HG03521 (cell line): ENCODE measurements around the gene MRM3.
"Not testable (repeated sequence)": the region's sequence is repeated elsewhere in the genome, so short reads cannot be mapped to it uniquely, and the experiment has no call there.

Experiments used
- ATAC-seq: cut with Tn5 transposase; IDR thresholded peaks from one replicate; pipeline ENCODE4 v1.9.1; 2021; ENCODE audit warnings: mild to moderate bottlenecking, moderate library complexity; ENCODE audit not compliant: unreplicated experiment

Gene MRM3

DNA sequence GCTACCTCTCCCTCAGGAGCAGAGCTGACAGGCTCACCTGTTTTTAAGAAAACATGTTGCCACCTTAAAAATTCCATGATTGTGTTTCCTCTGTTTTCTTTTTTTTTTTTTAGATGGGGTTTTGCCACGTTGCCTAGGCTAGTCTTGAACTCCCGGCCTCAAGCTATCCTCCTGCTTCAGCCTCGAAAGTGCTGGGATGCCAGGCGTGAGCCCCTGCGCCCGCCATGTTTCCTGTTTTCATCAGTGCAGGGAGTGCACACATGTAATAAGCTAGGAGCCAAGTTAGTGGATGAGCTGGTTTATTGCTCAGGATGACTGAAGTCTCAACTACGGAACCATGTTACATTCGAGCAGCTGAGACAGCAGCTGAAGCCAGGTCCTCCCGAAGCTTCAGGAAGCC is 13.6 kb downstream of the MRM3 start:
- no peak for ATAC-seq

GRCh38 chr17:796609-797008 is 14.5 kb downstream of the MRM3 start:
- ATAC-seq, result no peak

DNA sequence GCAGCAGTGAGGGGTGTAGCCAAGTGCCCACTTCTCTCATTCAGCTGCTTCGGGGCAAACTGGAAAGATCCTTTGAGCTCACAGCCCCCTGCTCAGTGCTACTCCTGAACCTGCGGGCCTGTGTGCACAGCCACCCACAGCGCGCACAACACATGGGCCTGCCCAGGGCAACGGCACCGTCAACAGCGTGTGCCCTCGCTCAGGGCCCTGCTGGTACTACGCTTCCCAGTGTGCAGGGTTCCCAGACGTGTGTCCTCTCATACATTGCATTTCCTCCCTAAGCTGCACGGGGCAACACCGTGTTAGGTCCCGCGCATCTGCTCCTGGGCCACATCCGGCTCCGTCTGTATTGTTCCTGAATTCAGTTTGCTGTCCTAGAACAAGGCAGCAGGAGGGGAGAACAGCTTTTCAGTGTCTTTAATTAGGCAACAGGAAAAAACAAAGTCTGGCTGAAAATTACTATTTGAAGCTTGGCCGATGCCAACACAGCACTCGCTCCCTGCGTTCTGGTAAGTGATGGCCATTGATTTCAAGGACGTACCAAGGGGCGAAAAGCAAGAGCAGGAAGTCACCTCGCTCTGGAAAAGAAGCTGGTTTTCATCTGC is 15.2 kb downstream of the MRM3 start:
- ATAC-seq, result no peak

GRCh38 chr17:798246-798645 is 16.1 kb downstream of the MRM3 start:
- ATAC-seq, result no peak

DNA sequence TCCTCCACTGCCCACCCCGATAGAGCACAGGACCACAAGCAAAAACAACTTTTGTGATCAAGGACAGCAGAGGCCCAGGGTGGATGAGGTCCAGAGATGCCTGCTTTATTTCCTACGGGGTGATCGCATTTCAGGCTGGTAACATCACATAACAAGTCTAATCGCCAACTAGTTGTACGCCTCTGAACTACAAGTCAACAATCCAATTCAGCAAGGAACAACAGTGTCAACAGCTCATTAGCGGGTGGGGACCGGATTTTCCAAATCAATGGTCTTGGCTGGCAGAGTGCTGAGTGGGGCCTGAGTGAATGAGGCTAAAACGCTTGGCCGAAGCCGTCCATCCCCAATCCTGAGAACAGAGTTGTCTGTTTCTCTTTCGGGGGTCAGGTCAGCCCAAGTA is 17.1 kb downstream of the MRM3 start:
- ATAC-seq, result no peak

DNA sequence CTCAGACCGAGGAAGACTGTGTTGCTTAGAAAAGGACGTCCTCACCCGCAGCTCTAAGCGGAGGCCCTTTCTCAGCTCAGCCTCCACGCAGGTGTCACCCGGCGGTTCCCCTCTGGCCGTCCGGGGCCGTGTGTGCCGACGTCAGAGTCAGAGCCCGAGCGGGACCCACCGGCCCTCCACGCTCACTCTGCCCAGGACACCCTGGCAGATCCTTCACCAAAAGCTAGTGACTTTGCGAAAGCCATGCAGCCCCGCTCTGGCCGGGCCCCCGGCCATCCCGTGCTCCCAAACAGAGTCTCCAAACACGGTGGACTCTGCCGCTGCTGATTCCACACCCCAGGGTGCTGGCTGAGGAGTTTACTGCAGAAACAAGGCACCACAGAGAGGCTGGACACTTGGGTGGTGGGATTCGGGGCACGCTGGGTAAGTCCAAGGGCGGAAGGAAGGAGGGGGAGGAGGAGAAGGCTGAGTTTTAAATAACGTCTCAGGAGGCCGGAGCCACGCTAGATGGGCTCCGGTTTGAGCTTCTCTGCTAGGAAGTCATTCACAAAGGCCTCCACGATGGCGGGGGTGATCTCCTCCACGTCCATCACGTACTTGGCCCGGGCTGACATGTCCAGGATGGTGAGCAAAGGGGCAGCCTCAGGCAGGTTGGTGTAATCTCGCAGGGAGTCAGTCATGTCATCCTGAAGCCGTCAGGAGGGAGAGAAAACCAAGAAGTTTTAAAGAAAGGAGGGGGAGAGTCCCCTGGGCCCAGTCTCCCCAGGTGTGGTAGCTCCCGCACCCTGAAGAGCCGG is 18.5 kb downstream of the MRM3 start:
- ATAC-seq, result no peak

DNA sequence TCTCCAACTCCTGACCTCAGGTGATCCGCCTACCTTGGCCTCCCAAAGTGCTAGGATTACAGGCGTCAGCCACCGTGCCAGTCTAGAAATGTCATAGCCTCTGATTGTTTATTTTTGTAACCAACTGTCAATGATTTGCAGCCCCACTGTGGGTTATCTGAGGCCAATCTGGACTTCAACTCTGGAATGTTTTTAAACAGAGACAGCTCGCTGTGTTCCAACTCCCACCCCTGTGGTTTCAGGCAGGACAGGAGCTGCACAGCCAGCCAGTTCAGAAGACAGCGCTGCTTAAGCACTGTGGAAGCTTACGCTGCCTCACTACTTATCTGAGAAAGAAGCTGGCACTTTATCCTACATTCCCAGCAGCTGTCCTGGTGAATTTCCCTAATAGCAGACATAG is 19.5 kb downstream of the MRM3 start:
- ATAC-seq, result no peak

GRCh38 chr17:802481-802880 is 20.3 kb downstream of the MRM3 start:
- no peak for ATAC-seq

DNA sequence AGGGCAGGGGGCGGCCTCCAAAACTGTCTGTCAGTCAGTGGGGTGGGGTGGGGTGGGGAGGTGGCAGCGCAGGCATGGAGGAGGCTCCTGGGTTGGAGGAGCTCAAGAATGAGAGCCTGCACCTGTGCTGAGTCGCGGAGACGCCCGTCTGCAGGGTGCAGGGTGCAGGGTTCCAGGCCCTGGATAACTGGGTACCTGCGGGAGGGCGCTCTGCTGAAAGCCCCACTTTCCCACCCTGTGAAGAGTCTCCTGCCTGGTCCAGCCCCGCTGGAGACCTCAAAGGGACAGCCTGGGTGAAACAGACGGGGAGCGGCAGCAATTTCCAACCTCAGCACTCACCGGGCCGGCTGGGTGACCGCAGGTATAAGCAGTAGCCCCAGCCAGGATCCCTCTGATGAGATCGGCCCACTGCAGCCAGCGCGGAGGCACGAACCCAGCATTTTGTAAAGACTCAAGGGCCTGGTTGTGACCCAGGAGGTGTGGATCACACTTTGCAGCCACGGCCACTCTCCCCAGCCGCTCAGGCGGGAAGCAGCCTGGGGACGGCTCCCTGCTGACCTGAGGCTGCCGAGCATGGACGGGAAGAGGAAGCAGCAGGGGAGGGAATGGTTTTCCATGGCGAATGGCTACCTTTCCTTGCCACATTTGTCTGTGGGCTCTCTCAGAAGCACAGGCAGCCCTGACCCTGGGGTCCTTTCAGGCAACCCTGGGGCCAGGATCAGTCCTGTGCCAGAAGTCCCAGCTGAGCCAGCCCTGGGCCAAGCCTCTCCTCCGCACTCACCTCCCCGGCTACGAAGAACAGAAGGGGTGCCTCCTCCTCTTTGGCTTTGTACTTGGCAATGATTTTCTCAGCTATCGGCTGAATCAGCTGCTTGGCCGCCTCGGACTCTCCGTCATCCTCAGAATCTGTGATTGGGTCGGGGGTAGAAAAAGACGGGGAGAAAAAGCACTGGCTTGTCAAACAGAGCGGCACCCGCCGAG is 21.0 kb downstream of the MRM3 start:
- no peak for ATAC-seq

GRCh38 chr17:804541-805435 is 22.6 kb downstream of the MRM3 start:
- no peak for ATAC-seq

DNA sequence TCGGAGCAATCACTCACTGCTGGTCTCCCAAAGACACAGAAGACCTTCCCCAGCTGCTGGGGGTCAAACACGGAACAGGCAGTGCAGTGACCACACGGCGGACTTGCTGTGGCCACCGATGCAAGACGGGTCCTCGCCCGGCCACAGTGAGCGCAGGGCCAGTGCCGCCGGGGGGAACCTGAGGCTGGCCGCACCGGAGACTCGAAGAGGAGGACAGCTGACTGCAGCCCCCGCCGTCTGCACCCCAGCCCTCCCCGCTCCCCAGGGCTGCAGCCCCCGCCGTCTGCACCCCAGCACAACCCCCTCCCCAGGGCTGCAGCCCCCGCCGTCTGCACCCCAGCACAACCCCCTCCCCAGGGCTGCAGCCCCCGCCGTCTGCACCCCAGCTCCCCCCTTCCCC is 23.7 kb downstream of the MRM3 start:
- not testable (repeated sequence) for ATAC-seq

GRCh38 chr17:806346-806745 is 24.2 kb downstream of the MRM3 start:
- ATAC-seq, result no peak

DNA sequence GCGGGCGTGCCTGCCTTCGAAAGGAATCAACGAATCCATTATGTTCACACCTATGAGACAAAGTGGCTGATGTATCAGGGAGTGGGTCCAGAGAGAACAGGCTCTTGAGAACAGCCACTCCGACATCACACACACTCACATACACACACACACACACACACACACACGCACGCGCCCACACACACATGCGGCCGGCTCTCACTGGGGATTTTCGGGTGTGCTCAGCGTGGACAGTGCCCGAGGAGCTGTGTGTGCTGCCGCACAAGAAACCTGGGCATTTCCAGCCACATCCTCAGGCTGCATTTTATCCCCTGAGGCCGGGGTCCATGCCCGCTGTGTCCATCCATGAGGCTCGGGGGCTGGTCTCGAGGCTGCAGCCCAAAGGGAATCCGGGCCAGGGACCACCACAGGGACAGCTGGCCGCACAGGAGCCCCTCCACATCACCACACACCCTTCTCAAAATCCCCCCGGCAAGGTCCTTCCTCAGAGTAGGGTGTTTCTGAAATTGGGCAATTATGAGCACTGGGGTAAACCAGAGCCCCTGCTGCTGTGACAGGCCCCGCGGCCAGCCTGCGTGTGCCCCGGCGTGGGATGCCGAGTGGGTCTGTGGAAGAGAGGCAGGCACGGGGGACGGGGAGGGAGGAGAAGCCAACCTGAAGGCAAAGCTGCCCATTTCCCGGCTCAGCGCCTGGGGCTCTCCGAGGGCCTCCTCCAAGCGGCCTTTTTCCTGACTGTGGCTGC is 24.8 kb downstream of the MRM3 start:
- no peak for ATAC-seq

DNA sequence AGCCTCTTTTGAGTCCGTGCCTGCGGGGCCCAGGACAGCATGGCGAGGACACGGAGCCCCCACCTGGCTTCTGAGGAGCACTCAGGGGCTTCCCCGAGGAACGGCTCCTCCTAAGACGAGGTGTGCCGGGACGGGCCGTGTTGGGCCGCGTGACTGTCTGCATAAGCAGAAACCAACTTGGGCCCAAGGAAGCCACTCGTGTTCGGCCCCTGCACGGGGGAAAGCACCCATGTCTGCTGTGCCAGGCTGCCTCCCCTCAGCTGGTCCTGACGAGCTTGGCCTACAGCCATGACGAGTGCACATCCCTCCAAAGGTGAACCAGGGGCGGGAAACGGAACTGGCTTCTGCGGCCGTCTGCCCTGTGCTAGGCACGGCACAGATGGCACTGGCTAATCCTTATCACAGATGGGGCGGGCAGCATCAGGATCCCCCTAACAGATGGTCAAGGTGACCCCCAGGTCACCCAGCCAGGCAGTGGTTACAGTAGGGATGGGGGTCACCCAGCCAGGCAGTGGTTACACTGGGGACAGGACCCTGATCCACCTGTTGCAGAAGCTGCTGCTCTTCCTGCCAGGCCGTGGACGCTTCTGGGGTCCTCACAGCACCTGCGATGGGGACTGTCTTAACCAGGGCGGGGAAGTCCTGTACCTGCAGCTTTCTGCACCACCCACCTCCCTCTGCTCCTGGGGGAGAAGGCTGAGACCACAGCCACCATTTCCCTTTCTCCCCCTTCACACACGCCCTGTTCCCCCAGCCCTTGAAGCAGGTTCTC is 25.6 kb downstream of the MRM3 start:
- no peak for ATAC-seq

DNA sequence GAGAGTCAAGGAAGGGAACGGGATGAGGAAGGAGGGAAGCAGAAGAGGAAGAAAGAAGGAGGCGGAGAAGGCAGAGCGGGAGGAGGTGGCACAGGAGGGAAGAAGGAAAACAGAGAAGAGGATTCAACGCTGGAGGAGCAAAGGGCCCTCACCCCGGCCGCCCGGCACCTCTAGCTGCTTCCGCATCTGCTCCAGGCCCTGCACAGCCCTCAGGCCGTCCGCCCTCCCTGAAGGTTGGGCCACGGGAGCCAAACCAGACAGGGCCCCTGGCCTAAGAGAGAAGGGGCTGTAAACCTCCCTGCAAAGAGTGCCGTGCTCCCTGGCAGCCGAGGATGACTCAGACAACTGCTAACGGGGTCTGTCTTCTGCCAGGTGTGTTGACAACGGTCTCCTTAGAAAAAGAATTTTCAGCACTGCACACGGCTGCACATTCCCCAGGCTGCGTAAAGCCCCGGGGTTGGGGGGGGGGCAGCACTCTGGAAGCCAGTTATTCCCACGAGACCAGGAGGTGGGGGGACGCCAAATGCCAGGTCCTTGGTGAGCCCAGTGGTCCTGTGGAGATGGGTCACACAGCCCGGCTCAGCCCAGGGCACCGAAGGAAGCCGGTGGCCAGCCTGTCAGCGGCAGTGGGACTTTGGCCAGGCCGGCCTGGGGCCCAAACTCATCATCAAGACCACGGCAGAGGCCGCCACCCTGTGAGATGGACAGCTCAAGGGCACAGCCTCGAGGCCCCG is 29.1 kb downstream of the MRM3 start:
- no peak for ATAC-seq

DNA sequence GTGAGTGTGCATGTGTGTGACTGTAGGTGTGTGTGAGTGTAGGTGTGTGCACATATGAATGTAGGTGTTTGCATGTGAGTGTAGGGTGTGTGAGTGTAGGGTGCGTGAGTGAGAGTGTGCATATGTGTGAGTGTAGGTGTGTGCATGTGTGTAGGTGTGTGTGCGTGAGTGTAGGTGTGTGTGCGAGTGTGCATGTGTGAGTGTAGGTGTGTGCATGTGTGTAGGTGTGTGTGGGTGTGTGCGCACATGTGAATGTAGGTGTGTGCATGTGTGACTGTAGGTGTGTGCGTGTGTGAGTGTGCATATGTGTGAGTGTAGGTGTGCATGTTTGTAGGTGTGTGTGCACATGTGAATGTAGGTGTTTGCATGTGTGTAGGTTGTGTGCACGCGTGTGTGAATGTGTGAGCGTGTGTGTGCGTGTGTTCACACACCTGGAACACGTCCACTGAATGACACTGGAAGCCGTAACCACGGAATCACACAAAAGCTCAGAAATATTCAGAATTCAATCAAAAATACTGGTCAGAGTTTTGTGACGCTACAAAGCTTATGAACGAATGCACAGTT is 30.6 kb downstream of the MRM3 start:
- no peak for ATAC-seq

DNA sequence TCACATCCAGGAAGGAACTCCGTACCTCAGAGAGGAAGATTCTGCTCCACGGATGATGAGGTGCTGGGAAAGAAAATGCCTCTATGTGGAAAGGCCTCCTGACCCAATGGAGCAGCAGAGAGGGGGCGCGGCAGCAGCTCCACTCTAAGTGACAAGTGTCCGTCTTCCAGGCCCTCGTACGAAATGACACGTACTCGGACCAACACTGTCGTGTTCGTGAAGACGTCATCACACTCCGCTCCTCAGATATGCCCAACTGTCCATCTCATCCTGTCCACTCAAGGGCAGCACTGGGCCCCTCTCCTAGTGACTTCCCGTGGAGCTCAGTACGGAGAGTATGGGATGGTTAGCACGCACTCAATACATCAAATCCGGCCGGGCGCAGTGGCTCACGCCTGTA is 32.2 kb downstream of the MRM3 start:
- ATAC-seq, result no peak

DNA sequence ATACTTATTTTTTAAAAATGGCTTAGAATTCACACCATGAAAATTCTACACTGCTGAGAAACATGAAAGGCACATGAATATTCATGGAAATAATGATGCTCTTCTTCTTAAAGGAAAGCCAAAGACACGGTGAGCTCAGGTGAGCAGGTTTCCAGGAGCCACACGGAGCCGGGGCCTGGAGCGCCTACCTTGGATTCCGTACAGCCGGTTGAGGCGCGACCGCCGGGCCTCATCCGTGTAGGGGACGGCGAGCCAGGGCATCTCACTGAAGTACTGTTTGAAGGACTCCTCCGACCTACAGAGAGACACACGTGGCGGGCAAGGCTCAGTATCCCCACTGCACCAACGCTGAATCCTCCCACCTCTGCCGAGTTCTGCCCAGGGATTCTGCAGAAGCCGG is 37.1 kb downstream of the MRM3 start:
- ATAC-seq, result no peak
